ENCODE results near the gene TM2D3. TPM values are rescaled to one million over a fixed set of nuclear protein-coding genes. Genes with fewer than 3 reads are reported as not detected.

The TM2D3 gene
- total and polyA plus RNA-seq, 2 of the 8 experiments (the other 6 are each of a cell fraction or from before 2014, with no cell fraction given), result 26.4 to 28.0 TPM

DNA sequence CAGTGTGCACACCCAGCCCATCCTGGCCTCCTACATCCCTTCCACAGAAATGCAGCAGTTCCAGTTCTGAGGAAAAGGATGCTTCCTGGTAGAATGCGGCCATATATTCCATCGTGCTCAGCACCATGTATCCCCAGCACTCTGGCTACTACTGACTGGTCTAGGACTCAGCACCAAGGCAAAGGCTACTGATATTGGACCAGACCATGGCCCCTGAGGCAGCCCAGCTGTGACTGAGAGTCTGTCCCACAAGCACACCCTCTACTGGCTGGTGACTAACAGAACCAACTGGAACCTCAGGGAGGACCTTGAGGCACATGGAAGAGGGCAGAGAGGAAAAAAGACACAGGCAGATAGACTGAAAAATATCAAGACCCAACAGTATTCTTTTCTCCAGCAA is 42.1 kb upstream of the TM2D3 start (continued):
- TF ChIP-seq CHD7 (IDR thresholded peaks at IDR 0.05; ENCODE audit: insufficient replicate concordance, low read length) (no peak), CTCF (IDR thresholded peaks at IDR 0.05; ENCODE audit: control extremely low read depth in 1 of 3, insufficient read depth in 1 of 3, low read depth in 1 of 3, low read length in 3 of 3) (peak; percentile 31 to 43 (median 33); a peak in 3 of 4 replicates), RAD21 (IDR thresholded peaks at IDR 0.05 in 1 of 2, conservative IDR thresholded peaks at IDR 0.05 in 1 of 2; ENCODE audit: low read depth in 2 of 2, low read length in 2 of 2) (peak in 1 of 2 experiments; percentile 23; a peak in 1 of 4 replicates)
